Hematopoietic multipotent progenitor cell treated with erythropoietin and hydrocortisone succinate and interleukin-3 and kit ligand, for 4 days (in vitro differentiated cells): ENCODE measurements around the gene MEAF6.

Experiments used
- DNase-seq: peaks from one replicate; pipeline ENCODE4 v3.0.0-alpha.2; 2015

MEAF6 gene

GRCh38 chr1:37471345-37472231 lies 43.0 kb downstream of the MEAF6 start:
- DNase-seq: peak; percentile 71

- DNase-seq: no peak
Observed at GRCh38 chr1:37469386-37469785, 45.2 kb downstream of the MEAF6 start.

GRCh38 chr1:37468037-37468436 lies 46.5 kb downstream of the MEAF6 start:
- no peak for DNase-seq

GRCh38 chr1:37465593-37466517 lies 48.7 kb downstream of the MEAF6 start:
- DNase-seq: no peak

GRCh38 chr1:37464443-37464842 lies 50.1 kb downstream of the MEAF6 start:
- DNase-seq: no peak

- DNase-seq: no peak
Observed at GRCh38 chr1:37461698-37462436, 52.7 kb downstream of the MEAF6 start.

- no peak for DNase-seq
Observed at GRCh38 chr1:37458551-37458950, 56.0 kb downstream of the MEAF6 start.

- no peak for DNase-seq
Observed at GRCh38 chr1:37456614-37457013, 58.0 kb downstream of the MEAF6 start.

- DNase-seq: no peak
Observed at GRCh38 chr1:37455516-37455915, 59.0 kb downstream of the MEAF6 start.

- no peak for DNase-seq
Observed at GRCh38 chr1:37453647-37454046, 60.9 kb downstream of the MEAF6 start.

- no peak for DNase-seq
Observed at GRCh38 chr1:37452416-37452815, 62.1 kb downstream of the MEAF6 start.

GRCh38 chr1:37449936-37450335 lies 64.6 kb downstream of the MEAF6 start:
- peak; percentile 87 for DNase-seq

GRCh38 chr1:37448691-37449417 lies 65.7 kb downstream of the MEAF6 start:
- no peak for DNase-seq

- DNase-seq: no peak
Observed at GRCh38 chr1:37448185-37448584, 66.4 kb downstream of the MEAF6 start.

- DNase-seq: no peak
Observed at GRCh38 chr1:37446874-37447273, 67.7 kb downstream of the MEAF6 start.

- DNase-seq: no peak
Observed at GRCh38 chr1:37442644-37443043, 71.9 kb downstream of the MEAF6 start.
